NCI-H1436 (cell line): ENCODE measurements around the gene BTK.

Experiments used
- DNase-seq: peaks from one replicate; lab custom pipeline; 2025; lab: John Stamatoyannopoulos, UW

The BTK gene

GRCh38 chrX:101393530-101394305 is 7.7 kb upstream of the BTK start:
- no peak for DNase-seq

- DNase-seq: no peak
These were observed 5.8 kb upstream of the BTK start for GRCh38 chrX:101391831-101392230.

GRCh38 chrX:101390664-101391525 is 4.9 kb upstream of the BTK start, which contains the start of gene RPL36A:
Gene RPL36A (plus strand): TSS chrX:101391011. CDS start chrX:101391044, 33 bp downstream.
- DNase-seq: peak; percentile 95

GRCh38 chrX:101388604-101389003 is 2.6 kb upstream of the BTK start:
- no peak for DNase-seq

GRCh38 chrX:101386542-101386885 is 523 bp upstream of the BTK start:
- DNase-seq: no peak

GRCh38 chrX:101385026-101385684 is 836 bp downstream of the BTK start:
- DNase-seq: no peak

- DNase-seq: no peak
These were observed 2.2 kb downstream of the BTK start for GRCh38 chrX:101383679-101384205.

GRCh38 chrX:101377547-101377946 is 8.4 kb downstream of the BTK start:
- DNase-seq: no peak

- no peak for DNase-seq
These were observed 15.0 kb downstream of the BTK start for GRCh38 chrX:101370888-101371504.

- DNase-seq: no peak
These were observed 16.3 kb downstream of the BTK start for GRCh38 chrX:101369687-101370086.

GRCh38 chrX:101368800-101369199 is 17.2 kb downstream of the BTK start:
- DNase-seq: no peak

- DNase-seq: no peak
These were observed 20.6 kb downstream of the BTK start for GRCh38 chrX:101365301-101365795.

GRCh38 chrX:101362757-101363156 is 23.2 kb downstream of the BTK start:
- no peak for DNase-seq

GRCh38 chrX:101362116-101362515 is 23.9 kb downstream of the BTK start:
- no peak for DNase-seq

- DNase-seq: no peak
These were observed 25.6 kb downstream of the BTK start for GRCh38 chrX:101360390-101360789.

GRCh38 chrX:101359966-101360365 is 26.0 kb downstream of the BTK start:
- no peak for DNase-seq

GRCh38 chrX:101357166-101357795 is 28.7 kb downstream of the BTK start:
- no peak for DNase-seq

- DNase-seq: no peak
These were observed 36.8 kb downstream of the BTK start for GRCh38 chrX:101349193-101349562.

- peak; percentile 70 for DNase-seq
These were observed 37.4 kb downstream of the BTK start, which contains the start of gene TIMM8A for GRCh38 chrX:101348452-101349192. Gene TIMM8A (minus strand): TSS chrX:101348742. CDS start chrX:101348664, 78 bp downstream.

- no peak for DNase-seq
These were observed 38.0 kb downstream of the BTK start for GRCh38 chrX:101347859-101348451.
